ENCODE results near the gene P3H4.

Gene P3H4

DNA sequence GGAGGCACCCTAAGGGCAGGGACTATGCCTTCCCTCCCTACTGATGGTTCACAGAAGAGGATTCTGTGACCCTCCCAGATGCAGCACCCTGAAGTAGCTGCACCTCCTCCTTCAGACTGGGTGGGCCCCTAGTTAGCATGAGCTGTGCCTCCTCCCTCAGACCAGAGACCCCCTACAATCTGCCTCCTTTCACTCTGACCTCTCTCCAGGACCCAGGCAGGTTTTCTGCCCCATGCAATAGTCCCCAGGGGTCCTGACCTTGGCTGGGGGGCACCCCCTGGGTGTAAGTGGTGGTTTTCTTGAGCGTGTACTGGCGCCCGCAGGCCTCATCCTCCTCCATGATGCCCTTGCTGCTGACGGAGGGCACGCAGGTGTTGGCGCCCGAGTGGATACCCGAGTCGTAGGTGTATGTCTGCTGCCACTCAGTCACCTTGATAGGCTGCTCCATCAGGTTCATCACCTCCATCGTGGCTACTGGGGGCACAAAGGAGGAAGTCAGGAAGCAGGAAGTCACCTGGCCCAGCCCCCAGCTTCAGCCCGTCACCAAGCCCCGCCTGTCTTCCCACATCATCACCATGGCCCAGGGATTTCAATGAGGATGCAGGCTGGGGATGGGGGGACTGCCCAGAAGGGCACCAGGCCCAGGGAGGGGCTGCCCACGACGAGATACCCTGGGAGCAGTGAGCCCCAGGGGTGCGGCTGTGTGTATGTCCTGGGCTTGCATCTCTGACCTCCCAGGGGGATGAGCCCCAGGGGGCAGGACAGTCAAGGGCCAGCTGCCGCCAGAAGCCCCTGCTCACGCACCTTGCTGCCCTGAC is 40.2 kb downstream of the P3H4 start:
- DNase-seq (ENCODE audit: low spot score): no peak

DNA sequence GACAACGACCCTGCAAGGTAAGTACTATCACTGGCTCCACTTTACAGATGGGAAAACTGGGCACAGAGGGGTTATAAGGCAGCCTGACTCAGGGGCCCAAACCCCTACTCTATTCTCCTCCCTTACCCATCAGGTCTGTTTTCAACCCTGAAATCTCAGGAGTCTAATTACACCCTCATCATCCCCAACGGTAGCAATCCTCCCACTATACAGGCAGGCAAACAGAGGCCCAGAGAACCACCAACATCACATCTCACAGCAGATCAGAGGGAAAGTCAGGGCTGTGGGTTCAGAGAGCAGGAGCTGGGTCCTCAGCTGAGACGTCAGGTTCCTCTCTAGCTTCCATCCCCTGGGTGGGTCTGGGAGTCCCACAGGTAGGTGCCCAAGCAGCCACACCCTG is 41.8 kb downstream of the P3H4 start:
- no peak for DNase-seq (ENCODE audit: low spot score)

DNA sequence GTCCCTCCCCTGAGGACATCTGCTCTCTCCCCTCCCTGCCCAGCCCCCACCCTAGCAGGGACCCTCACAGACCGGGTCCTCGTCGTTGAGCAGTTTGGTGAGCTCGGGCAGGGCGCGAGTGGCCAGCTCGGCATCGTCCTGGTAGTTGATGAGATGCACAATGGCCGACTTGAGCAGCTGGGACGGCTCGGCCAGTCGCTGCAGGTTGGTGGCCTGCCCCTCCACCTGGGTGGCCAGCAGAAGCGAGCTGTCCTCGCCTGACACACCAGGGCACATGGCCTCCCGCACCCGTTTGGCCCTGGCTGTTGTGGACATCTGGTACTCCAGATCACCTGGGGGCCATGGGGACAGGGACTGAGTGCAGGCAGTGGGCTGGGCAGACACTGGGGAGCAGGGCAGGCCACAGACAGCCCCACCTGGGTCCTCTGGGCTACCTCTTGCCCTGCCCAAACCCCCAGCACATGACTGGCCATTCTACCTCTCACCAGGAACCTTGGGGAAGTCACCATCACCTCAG is 42.3 kb downstream of the P3H4 start:
- no peak for DNase-seq (ENCODE audit: low spot score)

DNA sequence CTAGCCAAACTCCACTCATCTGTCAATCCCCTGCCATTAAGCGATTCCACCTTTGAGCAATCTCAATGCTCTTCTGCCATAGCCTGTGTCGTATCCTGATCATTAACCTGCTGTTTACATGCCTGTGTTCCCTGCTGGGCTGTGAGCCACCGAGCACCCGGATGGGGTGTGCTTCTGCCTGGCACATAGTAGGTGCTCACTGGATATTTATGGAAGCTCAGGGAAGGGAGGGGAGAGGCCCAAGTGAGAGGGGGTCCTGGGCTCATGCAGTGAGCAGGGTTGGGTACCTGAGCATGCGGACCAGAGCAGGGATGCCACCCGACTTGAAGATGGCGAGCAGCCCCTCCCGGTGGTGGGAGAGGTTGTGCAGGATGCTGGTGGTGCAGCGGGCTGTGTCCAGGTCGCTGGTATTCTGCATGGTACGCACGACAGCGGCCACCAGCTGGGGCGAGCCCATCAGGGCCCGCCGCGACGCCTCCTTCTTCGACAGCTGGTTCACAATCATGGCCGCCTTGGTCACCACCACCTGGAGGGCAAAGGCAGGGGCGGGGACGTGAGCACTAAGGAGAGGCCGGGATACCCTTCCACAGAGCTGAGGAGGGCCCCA is 43.0 kb downstream of the P3H4 start:
- DNase-seq (ENCODE audit: low spot score): no peak

DNA sequence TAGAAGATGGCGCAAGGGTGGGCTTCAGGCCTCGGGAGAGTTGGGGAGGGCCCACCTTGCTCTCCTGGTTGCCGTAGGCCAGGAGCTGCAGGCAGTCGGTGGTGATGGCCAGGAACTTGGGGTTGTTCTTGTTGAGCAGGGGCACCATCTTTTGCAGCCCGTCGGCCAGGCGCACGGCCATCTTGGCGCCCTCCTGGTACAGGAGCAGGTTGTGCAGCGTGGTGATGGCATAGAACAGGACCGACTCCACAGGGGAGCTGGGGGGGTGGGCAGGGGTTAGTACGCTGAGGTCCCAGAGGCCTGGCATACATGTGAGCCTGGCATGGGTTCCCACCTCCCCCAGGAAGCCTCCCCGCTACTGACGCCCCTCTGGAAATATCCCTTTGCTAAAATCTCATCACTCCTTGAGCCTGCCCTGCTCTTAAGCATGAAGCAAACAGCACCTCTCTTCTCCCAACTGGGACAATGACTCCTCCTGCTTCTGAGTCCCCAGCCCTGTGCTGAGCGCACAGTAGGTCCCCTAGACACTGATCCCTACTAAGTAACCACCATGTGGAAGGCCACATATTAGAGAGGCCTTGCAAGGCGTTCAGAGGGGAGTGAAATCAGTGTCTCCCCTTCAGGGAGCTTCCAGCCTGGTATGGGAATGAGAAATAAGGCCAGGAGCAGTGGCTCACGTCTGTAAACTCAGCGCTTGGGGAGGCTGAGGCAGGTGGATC is 44.3 kb downstream of the P3H4 start:
- DNase-seq (ENCODE audit: low spot score): no peak

DNA sequence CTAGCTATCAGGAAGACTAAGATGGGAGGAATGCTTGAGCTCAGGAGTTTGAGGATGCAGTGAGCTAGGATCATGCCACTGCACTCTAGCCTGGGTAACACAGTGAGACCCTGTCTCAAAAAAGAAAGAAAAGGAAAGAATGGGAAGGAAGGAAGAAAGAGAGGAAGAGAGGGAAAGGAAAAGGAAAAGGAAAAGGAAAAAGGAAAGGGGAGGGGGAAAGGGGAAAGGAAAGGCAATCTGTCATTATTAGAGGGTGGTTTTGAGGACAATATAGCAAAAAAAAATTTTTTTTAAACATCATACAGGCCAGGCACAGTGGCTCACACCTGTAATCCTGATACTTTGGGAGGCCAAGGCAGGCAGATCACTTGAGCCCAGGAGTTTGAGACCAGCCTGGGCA is 45.6 kb downstream of the P3H4 start:
- DNase-seq (ENCODE audit: low spot score): no peak

DNA sequence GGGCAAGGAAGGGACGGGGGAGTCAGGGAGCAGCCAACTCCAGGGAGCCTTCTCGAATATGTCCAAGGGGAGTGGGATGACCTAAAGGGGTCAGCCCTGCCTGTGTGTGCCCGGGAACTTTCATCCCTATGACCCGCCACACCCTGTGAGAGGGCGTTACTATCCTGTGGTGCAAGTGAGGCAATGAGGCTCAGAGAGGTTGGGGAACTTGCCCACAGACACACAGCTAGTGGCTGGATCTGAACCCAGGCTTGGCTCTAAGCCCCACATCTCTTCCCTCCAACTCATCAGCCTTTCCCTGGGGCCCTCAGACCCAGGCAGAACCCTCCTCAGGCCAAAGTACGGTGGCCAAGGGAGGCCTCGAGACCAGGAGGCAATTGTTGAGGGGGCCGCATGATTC is 48.4 kb downstream of the P3H4 start:
- DNase-seq (ENCODE audit: low spot score): no peak

DNA sequence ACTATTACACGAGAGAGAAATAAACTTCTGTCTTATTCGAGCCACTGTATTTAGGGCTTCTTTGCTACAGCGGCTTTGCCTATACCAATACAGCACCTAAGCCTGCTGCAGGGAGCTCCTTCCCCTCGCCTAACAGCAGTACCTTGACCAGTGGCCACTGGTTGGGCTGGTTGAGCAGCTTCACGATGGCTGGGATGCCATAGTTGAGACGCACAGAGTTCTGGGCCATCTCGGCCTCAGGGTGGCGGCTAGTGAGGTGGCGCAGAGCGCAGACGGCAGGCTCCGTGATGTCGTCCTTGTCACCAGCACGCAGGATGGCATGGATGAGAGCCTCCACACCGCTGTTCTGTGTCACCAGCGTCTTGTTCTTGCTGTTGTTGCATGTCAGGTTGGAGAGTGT is 48.9 kb downstream of the P3H4 start:
- no peak for DNase-seq (ENCODE audit: low spot score)

DNA sequence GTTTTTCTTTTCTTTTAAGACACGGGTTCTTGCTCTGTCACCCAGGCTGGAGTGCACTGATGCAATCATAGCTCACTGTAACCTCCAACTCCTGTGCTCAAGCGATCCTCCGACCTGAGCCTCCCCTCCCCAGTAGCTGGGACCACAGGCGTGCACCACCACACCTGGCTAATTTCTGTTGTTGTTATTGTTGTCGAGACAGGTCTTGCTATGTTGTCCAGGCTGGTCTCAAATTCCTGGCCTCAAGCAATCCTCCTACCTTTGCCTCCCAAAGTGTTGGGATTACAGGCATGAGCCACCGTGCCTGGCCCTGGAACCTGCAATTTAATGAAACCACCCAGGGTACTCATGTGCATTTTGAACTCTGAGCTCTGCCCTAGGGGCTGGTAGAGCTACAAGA is 49.4 kb downstream of the P3H4 start:
- DNase-seq (ENCODE audit: low spot score): no peak

DNA sequence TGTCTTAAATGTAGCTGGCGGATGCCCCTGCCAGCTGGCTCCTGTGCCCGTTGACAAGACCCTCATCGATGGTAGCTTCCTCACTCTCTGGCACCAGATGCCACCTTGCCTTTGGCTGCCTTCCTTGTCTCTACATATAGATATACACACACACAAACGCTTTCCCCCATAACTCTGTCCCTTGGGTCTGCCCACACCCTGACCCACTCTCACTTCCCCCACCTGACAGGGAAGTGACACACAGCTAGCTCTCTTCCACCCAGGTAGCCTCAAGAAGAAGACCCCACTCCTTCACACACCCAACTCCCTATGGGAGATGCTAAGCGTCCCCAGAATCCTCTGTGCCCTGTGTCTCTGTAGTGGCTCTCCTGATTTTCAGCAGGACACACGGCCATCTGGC is 50.9 kb downstream of the P3H4 start:
- no peak for DNase-seq (ENCODE audit: low spot score)

DNA sequence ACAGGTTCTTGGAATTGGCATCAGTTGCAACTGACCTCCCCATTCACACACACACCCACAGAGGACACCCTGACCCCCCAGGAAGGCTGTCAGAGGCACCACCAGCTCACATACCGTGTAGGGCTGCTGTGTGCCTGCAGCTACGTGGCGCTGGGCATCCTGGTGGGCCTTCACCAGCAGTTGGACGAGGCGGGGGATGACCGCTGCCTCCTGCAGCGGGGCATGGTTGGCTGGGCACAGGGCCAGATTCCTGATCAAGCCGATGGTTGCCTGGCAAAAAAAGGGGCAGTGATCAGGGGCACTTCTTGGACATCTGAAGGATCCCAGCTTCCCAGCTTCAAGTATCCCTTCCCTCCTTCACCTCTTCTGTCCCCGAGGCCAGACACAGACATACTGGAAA is 53.1 kb downstream of the P3H4 start:
- DNase-seq (ENCODE audit: low spot score): no peak

DNA sequence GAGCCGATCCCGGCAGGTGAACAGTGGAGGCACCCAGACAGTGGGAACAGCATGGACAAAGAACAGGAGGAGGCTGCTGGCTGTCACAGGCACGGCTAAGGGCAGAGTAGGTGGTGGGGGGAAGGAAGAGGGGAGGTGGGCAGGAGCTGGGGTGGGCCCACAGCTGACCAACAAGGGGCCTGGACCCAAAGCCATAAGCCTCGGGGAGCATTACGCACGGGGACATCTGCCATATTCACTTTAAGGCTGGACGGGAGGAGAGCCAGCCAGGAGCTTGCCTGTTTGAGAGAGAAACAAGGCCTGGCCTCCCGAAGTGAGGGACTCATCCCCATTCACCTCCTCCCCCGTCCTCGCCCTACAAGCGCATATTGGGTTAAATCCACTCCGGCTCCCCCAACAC is 57.7 kb downstream of the P3H4 start:
- no peak for DNase-seq (ENCODE audit: low spot score)
